Stimulated activated naive CD4-positive, alpha-beta T cell treated with Interleukin-2 at 50 U/mL for 16 hours (primary cell): Measurements from ENCODE around the gene FOXB2.
"Not testable (repeated sequence)": the region's sequence is repeated elsewhere in the genome, so short reads cannot be mapped to it uniquely, and the experiment has no call there.

ENCODE experiments used
- DNase-seq: peaks from one replicate; lab custom pipeline; 2025; lab: John Stamatoyannopoulos, UW

The FOXB2 gene

GRCh38 chr9:77019236-77019925 lies at the start of gene FOXB2:
Gene FOXB2, plus strand, starts transcription at chr9:77019655. Its CDS starts 0 bp downstream, at chr9:77019655.
- DNase-seq: no peak

- DNase-seq: no peak
Measured at GRCh38 chr9:76969716-76970115, 49.7 kb upstream of the FOXB2 start.

GRCh38 chr9:76978831-76979230 lies 40.6 kb upstream of the FOXB2 start:
- not testable (repeated sequence) for DNase-seq

DNA sequence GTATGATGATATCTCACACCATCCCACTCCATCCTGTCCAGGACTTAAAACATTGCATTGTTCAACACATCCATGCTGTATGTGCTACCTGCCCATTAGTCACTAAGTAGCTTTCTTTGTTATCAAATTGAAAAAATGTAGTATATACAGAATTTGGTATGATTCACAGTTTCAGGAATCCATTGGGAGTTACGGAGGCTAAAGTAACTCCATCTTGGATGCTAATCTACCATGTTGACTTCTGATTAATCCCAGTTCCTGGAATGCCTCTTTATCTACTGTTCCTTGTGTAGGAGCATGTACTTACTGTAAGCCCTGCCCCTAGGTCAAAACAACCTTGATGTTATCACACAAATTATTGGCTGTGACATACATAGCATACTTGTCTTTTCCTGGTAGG lies 38.9 kb upstream of the FOXB2 start:
- DNase-seq: no peak

GRCh38 chr9:76984486-76984885 lies 35.0 kb upstream of the FOXB2 start:
- DNase-seq: no peak

GRCh38 chr9:76985581-76985980 lies 33.9 kb upstream of the FOXB2 start:
- no peak for DNase-seq

DNA sequence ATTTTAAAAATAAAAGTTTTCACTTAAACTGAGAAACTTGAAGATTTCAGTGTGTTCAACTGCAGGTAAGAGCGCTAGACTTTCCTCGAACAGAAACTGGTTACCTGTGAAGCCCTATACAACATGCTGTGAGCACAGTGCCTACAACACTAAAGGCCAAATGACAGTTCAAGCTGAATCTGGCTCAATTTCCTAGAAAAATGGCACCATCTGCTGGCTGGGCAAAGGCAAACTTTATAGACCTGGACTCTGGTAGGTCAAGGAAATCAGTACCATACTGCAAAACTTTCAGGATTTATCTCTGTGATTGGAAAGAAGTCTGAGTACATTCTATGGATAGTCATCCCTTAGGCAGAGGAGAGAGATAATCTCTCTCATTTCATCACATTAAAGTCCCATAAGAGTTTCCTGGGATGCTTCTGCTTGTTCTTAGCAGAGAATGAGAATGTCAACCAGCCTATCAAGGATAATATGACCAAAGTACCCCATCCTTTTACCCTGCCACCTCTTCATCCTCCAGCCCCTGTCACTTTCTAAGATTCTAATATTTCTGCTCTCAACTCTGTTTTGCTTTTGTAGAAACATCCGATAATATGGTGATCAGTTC lies 31.8 kb upstream of the FOXB2 start:
- no peak for DNase-seq

DNA sequence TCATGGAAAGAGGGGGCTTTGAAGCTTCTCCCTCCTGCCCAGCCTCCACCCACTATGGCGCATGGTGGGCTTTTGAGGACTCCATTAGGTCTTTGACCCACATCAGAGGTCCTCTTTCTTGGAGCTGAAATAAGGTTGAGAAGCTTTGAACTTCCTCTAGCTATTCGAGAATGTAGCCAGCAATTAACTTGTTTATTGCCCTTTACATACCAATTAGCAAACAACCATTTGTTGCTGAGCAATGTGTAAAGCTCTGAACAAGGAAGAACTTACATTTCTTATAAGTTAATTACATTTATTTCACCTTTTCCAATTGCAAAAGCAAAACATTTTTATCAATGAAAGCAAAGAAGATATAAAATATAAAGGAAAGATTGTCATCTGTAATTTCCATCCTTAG lies 30.5 kb upstream of the FOXB2 start:
- DNase-seq: no peak

- DNase-seq: no peak
Measured at GRCh38 chr9:76989501-76989900, 30.0 kb upstream of the FOXB2 start.

GRCh38 chr9:76996700-76997099 lies 22.8 kb upstream of the FOXB2 start:
- DNase-seq: no peak

DNA sequence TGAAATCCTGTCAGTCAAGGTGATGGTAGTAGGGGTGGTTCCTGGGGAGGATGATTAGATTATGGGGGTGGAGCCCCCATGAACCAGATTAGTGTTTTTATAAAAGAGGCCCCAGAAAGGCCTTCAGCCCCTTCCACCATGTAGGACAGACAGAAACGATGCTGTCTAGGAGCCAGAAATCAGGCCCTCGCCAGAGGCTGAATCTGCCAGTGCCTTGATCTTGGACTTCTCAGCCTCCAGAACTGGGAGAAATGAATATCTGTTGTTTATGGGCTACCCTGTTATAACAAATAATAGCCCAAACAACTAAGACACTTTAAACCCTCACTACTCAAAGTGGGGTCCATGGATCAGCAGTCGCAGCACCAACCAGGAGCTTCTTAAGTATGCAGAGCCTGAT lies 20.2 kb upstream of the FOXB2 start:
- no peak for DNase-seq

GRCh38 chr9:77000330-77000729 lies 19.1 kb upstream of the FOXB2 start:
- DNase-seq: no peak

- DNase-seq: no peak
Measured at GRCh38 chr9:77003366-77003765, 16.1 kb upstream of the FOXB2 start.

DNA sequence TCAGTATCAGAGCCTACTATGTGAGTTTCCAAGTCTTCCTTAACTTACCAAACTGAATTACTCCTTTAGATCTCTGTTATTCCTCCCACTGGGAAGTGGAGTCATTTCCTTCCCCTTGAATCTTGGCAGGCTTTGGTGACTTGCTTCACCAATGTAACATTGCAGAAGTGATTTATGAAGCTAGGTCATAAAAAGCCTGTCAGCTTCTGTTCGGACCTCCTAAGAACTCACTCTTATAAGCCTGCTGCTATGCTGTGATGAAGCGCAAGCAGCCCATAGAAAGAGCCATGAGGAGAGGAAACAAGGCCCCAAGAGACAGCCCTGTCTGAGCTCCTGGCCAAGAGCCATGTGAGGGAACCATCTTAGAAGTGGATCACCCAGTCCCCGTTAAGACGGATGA lies 14.2 kb upstream of the FOXB2 start:
- no peak for DNase-seq

DNA sequence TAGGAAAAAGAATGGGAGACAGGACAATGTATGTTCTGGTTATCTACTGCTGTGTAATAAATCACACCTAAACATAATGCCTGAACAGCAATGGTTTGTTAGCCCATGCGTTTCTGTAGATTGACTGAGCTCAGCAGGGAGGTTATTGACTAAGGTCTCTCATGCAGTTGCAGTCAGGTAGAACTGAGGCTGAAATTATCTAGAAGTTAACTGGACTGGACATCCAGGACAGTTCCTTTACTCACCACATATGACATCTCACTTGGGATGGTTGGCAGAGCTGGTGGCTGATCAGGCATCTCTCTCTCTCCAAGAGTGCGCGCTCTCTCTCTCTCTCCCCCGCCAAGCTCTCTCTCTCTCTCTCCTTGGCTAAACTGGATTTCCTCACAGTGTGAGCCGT lies 8.9 kb upstream of the FOXB2 start:
- DNase-seq: no peak

- DNase-seq: peak; percentile 56
Measured at GRCh38 chr9:77011973-77012821, 7.3 kb upstream of the FOXB2 start.

DNA sequence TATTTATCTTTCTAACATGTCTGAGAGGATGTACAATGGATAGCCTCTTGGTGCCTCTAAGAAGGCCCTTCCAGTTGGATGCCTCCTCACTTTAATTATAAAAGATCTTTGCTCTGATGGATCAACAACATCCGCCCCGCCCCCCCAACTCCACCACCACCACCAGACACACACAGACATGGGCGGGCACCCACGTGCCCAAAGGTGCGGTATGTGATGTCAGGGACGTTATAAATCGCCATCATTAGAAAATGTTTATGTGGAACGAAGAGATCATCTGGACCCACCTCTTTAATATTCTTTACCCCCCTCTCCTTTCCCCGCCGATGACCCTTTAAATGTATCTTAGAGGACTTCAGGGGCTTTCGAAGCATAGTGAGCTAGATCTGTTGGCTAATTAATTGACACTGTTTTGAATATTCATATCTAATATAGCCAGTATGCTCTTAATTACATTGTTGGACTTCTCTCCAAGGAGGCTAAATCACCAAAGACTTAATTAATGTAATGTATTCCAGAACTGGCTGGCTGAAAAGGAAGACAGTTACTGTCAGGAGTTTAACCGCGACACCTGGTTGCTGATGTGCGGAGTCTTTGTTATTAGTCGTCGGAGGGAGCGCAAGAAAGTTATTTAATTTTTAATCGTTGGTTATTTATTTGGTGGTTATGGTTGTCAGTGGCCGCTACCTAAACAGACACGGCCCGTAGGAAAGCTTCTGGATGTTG lies 6.1 kb upstream of the FOXB2 start:
- DNase-seq: no peak

GRCh38 chr9:77013932-77014596 lies 5.4 kb upstream of the FOXB2 start:
- DNase-seq: no peak

DNA sequence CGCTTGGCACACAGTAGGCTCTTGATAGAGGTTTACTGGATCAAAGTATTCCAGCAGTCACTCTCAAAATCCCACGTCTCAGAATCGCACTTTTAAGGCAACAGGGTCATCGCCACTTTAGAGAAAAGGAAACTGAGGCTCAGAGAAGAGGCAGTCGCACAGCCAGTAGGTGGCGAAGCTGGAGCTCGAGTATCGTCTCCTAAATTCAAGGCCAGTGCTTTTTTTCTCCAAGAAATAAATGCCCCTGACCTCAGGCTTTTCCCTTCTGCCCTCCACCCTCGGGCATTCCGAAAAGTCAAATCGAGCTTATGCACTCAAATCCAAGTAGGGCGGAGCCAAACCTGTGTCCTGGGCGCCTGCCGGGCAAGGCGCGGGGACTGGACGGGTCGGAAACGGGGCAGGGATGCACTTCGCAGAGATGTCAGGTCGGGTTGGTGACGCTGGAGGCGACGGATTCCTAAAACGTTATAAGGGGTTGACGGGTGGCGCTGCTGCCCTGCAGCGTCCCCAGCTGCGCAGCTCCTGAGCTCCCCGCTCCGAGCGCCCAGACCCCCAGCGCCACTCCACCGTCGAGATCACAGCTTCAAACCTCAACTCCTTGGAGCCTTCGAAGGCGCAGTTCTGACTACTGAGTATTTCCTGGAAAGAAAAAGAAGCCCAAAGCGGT lies 4.7 kb upstream of the FOXB2 start:
- no peak for DNase-seq

DNA sequence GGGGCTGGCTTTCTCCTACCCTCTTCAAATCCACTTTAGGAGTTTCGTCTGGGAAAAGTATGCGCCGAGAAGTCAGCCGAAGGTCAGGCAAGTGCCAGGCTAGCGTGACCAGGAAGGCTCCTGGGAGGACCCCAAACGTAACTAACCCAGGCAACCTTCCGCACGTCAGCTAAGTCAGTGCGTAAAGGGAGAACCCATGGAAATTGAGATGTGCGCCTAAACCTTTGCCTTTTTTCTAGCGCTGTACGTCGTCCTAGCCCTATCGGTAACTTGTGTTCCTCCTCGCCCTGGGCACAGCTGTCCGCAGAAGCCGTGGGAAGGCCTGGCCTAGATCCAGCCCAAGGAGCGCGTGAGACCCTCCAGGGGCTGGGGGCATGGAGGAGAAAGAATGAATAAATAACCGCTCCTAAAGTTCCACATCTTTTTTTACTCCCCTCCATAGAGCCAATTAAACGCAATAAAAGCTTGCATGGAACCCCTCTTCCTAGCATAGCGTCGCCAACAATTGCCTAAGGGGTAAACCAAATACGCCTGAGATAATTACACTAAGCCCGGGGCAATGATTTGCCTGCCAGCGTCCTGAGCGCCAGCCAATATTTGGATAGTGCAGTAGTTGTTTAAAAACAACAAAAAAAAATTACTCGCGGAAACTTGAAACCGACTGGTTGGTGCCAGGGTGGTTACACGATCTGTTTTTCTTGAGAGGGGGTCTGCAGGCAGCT lies 4.0 kb upstream of the FOXB2 start:
- DNase-seq: no peak

DNA sequence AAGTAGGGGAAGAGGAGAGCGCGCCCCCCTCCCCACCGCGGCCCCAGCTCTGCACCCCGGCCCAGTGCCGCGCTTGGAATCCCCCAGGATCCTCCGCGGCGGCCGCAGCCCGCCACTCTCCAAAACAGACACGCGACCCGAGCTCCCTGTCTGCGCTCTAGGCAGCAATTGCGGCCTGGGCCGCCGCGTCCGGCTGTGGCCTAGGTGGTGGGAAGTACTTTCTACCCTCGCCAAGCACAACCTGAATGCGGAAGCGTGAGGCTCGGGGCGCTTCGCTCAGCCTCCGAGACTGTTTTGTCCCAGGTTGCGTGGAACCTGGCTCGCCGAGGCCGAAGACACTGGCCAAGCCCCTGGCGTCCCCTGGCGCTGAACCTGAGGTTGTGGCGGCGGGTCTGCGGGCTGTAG lies 3.3 kb upstream of the FOXB2 start:
- no peak for DNase-seq
